ENCODE results near the gene CENPC.
"Not testable (repeated sequence)": the region's sequence is repeated elsewhere in the genome, so short reads cannot be mapped to it uniquely, and the experiment has no call there.

CENPC gene

DNA sequence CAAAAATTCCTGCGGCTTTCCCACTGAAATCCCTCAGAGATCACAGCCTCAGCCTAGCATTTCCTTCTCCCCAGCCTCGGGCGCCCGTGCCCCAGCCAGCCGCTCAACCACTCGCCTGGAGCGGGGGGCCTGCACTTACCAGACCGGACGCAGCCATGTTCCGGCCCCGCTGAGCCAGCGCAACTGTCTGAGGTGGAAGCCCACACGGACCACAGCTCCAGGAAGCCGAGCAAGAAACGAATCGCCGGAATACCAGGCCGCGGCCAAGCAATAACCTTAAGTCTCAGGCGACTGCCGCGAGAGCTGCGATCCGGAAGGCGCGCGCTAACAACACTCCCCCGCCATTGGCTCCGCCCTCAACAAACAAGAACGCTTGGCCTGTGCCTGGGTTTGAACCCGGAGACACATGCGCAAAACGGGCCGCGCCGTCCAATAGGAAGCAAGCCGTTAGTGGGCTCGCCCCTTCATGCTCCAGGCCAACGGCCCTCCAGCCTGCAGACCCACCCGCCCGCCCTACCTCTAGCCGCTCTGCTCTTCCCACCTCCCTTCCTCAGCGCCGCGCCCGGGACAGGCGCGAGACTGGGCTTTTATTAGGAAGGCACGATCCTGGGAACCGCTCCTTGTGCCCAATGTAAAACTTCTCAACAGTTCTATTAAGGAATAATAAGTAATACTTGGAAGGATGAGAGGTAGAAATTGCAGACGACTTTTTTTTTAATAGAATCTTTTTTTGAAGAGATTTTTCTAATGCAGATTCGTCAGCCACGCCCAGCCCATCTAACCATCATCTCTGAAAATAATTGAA lies at the start of gene CENPC:
TSS of gene CENPC (minus strand) at position 305 of the 805 bp plus-strand sequence. CDS start at position 157, 148 bp downstream.
- peak; percentile 88 to 94 for DNase-seq (ENCODE audit: low read depth in 2 of 2)

- no peak for DNase-seq (ENCODE audit: low read depth in 2 of 2)
Observed at GRCh38 chr4:67593741-67594175, 48.5 kb upstream of the CENPC start.

DNA sequence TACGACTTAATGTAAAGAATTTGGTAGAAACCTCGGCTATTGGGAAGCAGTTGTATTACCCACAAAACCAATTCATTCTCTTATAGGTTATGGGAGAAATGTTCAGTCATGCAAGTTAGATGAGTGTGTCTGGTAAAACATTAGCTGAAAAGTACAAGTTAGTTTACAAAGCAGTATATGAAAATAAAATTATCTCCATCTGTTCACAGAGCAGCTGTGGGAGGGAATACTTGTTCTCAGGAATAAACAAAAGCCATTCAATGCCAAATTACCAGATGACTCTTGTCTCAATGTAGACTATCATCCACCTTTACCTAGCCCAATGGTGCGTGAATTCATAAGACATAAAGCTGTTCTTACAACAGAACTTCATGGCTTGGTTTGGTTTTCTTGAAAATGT lies 41.9 kb upstream of the CENPC start:
- no peak for DNase-seq (ENCODE audit: low read depth in 2 of 2)

GRCh38 chr4:67584496-67584895 lies 39.2 kb upstream of the CENPC start:
- no peak for DNase-seq (ENCODE audit: low read depth in 2 of 2)

GRCh38 chr4:67581913-67582312 lies 36.6 kb upstream of the CENPC start:
- no peak for DNase-seq (ENCODE audit: low read depth in 2 of 2)

DNA sequence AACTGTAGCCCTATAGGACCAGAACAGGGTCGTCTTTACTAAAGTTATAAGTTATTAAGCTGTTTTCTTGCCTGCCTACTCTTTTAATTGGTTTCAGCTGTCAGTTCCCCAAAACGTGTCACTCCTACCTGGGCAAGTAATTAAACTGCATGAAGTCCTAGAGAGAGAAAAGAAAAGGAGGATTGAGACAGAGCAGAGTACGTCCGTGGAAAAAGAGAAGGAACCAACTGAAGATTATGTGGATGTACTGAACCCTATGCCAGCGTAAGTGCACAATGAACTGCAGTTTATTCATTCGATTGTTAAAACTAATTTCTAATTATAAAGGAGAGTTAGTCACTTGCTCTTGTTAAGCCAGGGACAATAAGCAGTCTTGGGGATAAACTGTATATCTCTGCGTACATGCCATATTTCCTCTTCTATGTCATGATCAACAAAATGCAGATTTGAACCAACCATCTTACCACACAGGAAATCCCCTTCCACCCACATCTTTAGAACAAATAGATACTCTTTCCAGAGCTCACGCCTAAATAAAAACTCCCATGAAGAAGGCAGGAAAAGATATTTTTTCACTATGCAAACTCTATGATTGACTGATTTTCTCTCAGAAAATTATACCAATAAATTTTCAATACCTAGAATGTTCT lies 36.0 kb upstream of the CENPC start:
- DNase-seq (ENCODE audit: low read depth in 2 of 2): no peak

GRCh38 chr4:67580577-67580976 lies 35.3 kb upstream of the CENPC start:
- no peak for DNase-seq (ENCODE audit: low read depth in 2 of 2)

DNA sequence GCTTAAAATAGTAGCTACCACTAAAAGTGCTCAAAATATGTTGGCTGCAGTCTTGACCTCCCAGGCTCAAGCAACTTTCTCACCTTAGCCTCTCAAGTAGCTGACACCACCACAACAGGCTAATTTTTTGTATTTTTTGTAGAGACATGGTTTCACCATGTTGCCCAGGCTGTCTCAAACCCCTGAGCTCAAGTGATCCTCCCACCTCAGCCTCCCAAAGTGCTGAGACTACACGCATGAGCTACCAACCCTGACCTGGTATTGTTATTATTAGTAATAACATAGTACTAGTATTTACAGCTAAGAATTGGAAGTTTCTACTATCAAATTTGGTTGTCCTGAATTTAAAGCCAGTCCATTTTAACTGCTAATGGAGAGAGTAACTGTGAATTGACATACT lies 31.2 kb upstream of the CENPC start:
- DNase-seq (ENCODE audit: low read depth in 2 of 2): no peak

DNA sequence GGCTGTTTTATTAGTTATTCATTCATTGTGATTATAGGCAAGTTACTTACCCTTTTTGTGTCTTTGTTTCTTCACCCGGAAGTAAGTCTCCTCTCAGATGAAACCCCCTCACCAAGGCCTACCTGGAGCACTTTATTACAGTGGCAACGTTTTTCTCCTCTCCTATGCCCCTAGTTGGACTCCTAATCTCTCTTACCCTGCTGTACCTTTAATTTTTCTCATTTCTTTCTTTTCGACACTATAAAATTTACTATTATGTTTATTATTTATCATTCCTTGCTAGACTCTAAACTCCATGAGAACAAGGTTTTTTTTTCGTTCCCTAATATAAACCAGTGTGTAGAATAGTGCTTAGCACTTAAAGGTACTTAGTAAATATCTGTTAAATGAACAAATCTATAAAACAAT lies 30.8 kb upstream of the CENPC start:
- DNase-seq (ENCODE audit: low read depth in 2 of 2): no peak

DNA sequence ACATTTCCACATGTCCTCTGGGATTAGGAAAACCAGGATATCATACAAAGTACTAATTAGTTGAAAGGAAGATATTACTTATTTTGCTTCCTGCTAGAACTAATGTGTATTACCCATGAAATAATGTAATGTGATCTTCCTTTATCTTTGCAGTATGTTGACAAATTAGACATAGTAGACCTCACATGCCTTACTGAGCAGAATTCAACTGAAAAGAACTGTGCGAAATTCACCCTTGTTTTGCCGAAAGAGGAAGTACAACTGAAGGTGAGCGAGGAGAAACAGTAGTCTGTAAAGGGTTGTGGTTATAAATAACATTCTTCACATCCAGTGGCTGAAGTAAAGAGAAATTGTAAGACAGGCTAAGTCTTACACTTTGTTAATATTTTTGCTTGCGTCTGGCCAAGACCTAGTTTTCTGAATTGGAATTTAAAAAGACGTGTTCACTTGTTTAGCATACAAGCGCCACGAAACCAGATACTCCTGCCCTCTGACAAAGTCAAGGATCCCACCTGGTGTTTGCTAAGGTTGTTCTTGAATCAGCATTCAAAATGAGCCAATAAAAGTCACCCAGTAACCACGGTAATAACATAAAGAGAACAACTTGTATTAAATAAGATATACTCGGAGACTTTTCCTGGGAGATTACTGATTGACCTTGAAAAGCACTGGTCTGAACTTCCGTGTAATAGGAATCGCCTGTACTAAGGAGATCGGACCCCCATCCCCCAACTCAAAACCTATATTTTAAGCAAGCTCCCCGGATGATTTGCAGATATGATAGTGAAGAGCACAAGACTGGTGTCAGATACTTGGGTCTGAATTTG lies 30.1 kb upstream of the CENPC start:
- no peak for DNase-seq (ENCODE audit: low read depth in 2 of 2)

DNA sequence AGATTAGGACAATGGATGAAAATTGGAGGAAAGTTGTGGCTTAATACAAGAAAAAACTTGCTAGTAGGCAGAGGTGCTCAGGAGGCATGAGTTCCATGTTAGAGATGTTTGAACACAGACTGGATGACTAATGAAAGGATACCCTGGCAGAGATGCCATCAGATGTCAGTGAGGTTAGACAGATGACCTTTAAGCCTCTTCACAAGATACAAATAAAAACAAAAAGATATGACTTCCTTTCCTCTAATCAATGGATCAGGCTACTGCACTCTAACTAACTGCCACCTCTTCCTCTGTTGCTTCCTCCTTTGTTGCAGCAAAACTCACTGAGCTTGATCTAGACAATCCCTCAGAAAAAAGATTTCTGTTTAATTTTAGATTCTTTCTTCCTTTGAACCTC lies 27.9 kb upstream of the CENPC start:
- no peak for DNase-seq (ENCODE audit: low read depth in 2 of 2)

DNA sequence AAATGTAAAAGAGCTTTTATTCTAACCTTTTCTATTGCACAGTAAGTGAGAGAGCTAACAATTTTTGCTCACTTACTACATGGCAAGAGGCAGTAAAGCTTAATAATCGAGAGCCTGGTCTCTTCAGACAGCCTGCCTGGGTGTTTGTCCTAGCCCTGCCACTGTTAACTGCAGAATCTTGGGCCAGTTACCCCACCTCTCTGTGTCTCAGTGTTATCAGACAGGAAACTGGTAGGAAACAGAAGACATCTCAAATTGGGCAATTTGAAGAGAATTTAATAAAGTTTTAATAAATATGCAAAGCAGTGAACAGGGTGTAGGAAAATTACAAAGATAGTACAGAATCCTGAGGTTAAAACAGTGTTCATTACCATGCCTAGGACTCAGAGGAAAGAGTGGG lies 26.7 kb upstream of the CENPC start:
- no peak for DNase-seq (ENCODE audit: low read depth in 2 of 2)

GRCh38 chr4:67570537-67570936 lies 25.2 kb upstream of the CENPC start:
- no peak for DNase-seq (ENCODE audit: low read depth in 2 of 2)

- no peak for DNase-seq (ENCODE audit: low read depth in 2 of 2)
Observed at GRCh38 chr4:67568820-67569219, 23.5 kb upstream of the CENPC start.

GRCh38 chr4:67566335-67566734 lies 21.0 kb upstream of the CENPC start:
- no peak for DNase-seq (ENCODE audit: low read depth in 2 of 2)

DNA sequence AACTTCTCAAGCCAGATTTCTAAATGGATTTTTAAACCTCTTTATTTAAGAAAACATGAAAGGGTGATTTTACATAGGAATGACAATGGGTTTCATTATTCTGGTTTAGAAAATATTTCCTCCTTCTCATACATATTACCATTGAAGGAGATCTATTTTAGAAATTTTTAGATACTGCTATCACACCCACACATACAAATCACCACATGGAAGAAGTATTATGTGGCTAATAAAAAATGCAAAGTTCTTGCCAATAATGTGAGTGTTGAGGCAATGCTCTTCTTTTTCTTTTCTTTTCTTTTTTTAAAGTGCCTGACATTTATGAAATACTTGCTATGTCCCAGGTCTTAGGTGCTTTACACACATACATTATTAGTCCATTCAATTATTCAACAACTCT lies 20.0 kb upstream of the CENPC start:
- no peak for DNase-seq (ENCODE audit: low read depth in 2 of 2)

- no peak for DNase-seq (ENCODE audit: low read depth in 2 of 2)
Observed at GRCh38 chr4:67558493-67558892, 13.2 kb upstream of the CENPC start, which contains the start of gene STAP1. STAP1 (plus strand) TSS chr4:67558727; CDS start chr4:67558810, 83 bp downstream.

DNA sequence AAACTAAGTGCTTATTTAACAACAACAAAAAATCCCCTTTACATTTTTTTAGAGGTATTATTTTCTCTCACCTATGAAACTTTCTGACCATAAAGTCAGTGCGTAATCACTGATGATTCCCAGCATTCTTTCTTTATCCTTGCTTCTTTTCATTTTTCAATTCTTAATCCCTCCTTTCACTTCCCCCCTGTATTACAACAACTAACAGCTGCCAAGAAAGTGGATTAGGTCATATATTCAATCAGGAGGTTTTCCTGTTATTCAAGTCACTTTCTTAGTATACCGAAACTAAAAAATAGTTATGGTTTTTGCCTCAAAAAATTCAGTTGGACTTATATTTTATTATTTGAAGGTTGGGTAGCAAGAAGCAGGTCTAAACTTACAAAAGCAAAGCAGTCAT lies 11.1 kb upstream of the CENPC start:
- DNase-seq (ENCODE audit: low read depth in 2 of 2): no peak

DNA sequence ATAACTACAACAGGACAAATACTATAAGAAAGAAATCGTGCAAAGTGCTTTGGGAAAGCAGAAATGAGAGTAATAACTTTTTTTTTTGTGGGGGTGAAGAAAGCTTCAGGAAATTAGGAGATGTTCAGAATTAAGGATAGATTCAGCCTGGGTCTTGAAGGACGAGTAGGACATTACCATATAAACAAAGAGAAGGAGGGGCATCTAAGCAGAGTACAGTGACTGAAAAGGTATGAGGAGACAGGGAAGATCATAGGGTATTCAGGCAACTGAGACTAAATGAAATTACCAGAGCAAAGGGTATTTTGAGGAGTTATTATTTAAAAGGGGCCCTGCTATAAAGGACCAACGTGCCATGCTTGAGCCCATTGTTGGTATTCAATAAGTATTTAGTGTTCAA lies 10.1 kb upstream of the CENPC start:
- no peak for DNase-seq (ENCODE audit: low read depth in 2 of 2)

DNA sequence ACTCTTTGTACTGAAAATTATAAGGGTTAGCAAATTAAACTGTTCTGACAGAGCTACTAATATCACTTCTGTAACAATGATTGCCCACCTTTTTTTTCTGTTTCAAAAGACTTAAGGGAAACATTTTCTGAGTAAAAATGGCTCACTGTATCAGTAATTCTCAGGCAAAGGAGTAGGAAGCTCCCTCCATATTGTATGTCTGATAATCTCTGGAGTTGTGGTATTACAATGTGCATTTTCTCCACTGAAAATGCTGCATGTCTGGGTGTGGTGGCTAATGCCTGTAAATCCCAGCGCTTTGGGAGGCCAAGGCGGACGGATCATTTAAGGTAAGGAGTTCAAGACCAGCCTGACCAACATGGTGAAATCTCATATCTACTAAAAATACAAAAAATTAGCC lies 8.8 kb upstream of the CENPC start:
- DNase-seq (ENCODE audit: low read depth in 2 of 2): no peak

DNA sequence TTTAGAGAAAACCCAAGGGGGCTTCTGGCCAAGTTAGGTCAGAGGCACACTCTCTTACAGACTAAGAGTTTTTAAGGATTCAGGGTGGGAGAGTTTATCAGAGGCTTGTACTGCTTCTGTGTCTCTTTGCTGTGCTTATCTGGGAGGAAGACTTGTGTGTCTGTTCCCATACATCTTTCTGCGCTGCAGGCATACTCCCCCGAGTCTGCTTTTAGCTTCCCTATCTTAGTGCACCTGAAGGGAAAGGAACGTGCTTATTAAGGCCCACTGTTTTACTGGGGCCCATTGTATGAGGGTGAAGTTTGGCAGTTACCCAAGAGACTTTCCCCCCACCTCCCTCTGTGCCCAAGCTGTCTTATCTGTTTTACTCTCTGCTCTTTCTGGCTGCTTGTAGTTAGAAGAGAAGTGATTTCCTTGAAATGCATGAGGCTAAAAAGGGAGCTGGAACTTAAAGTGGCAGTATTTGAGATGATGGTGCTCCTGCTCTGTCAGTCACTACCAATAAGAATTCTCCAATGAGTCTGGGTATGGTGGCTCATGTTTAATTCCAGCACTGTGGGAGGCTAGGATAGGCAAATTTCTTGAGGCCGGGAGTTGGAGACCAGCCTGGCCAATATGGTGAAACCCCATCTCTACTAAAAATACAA lies 7.0 kb upstream of the CENPC start:
- DNase-seq (ENCODE audit: low read depth in 2 of 2): not testable (repeated sequence)

DNA sequence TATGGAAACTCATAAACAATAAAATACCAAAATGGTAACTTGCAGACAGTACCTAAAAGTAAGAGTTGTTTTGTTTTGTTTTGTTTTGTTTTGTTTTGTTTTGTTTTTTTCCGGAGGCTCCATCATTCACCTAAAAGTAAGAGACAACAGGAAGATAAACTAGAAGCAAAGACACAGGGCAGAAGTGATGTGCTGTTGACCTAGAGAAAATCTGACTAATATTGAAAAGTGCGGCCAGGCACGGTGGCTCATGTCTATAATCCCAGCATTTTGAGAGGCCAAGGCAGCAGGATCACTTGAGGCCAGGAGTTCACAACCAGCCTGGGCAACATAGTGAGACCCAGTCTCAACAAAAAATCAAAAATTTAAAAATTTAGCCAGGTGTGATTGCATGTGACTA lies 5.6 kb upstream of the CENPC start:
- no peak for DNase-seq (ENCODE audit: low read depth in 2 of 2)

Measured in stimulated activated CD4-positive, alpha-beta T cell treated with anti-CD3 and anti-CD28 coated beads, Interleukin-12 subunit alpha, Interleukin-12 subunit beta, amount 100 ng/mL, for 24 hours (primary cell).